Activated effector memory CD4-positive, alpha-beta T cell treated with anti-CD3 and anti-CD28 coated beads, Interleukin-2, amount 50 U/mL, for 16 hours (primary cell): Measurements from ENCODE around the gene INHBC.
A peak's percentile ranks its signal among the peaks of the same experiment; 100 is the strongest.

Experiments
- DNase-seq: peaks from one replicate; pipeline ENCODE4 v3.0.0-alpha.2; 2020

The INHBC gene

DNA sequence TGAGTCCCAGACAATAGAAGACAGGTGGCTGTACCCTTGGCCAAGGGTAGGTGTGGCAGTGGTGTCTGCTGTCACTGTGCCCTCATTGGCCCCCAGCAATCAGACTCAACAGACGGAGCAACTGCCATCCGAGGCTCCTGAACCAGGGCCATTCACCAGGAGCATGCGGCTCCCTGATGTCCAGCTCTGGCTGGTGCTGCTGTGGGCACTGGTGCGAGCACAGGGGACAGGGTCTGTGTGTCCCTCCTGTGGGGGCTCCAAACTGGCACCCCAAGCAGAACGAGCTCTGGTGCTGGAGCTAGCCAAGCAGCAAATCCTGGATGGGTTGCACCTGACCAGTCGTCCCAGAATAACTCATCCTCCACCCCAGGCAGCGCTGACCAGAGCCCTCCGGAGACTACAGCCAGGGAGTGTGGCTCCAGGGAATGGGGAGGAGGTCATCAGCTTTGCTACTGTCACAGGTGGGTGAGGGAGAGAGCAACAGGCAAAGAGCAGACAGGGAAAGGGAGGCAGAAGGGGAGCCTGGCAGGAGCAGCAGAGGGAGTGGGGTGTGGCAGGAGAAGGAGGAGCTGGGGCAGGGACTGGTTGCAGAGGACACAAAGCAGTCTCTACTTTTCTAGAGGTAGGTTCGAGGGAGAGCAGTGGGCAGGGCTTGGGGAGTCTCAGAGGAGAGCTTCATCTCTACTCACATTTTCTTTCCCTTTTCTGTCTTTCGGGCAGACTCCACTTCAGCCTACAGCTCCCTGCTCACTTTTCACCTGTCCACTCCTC lies 21.0 kb downstream of the INHBC start:
- DNase-seq: no peak

DNA sequence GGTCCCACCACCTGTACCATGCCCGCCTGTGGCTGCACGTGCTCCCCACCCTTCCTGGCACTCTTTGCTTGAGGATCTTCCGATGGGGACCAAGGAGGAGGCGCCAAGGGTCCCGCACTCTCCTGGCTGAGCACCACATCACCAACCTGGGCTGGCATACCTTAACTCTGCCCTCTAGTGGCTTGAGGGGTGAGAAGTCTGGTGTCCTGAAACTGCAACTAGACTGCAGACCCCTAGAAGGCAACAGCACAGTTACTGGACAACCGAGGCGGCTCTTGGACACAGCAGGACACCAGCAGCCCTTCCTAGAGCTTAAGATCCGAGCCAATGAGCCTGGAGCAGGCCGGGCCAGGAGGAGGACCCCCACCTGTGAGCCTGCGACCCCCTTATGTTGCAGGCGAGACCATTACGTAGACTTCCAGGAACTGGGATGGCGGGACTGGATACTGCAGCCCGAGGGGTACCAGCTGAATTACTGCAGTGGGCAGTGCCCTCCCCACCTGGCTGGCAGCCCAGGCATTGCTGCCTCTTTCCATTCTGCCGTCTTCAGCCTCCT lies 21.6 kb downstream of the INHBC start:
- peak; percentile 78 for DNase-seq

DNA sequence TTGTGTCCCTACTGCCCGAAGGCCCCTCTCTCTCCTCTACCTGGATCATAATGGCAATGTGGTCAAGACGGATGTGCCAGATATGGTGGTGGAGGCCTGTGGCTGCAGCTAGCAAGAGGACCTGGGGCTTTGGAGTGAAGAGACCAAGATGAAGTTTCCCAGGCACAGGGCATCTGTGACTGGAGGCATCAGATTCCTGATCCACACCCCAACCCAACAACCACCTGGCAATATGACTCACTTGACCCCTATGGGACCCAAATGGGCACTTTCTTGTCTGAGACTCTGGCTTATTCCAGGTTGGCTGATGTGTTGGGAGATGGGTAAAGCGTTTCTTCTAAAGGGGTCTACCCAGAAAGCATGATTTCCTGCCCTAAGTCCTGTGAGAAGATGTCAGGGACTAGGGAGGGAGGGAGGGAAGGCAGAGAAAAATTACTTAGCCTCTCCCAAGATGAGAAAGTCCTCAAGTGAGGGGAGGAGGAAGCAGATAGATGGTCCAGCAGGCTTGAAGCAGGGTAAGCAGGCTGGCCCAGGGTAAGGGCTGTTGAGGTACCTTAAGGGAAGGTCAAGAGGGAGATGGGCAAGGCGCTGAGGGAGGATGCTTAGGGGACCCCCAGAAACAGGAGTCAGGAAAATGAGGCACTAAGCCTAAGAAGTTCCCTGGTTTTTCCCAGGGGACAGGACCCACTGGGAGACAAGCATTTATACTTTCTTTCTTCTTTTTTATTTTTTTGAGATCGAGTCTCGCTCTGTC lies 22.3 kb downstream of the INHBC start:
- no peak for DNase-seq

DNA sequence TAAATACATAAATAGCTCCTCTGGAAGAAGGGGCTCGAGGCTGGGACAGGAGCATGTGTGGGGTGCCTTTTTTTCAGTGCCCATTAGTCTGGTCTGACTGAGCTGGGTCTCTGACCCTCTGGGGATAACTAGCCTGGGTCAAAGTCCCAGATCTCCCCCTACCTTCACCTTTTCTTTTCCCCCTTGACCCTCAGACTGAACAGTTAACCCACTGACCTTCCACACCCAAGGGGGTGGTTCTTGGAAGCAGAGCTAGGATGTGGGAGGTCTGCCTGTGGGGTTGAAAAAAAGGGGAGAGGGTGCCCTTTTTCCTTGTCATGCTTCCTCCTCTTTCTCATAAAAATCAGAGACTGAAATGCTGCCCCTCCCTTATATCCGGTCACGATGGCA lies 24.1 kb downstream of the INHBC start:
- DNase-seq: no peak

DNA sequence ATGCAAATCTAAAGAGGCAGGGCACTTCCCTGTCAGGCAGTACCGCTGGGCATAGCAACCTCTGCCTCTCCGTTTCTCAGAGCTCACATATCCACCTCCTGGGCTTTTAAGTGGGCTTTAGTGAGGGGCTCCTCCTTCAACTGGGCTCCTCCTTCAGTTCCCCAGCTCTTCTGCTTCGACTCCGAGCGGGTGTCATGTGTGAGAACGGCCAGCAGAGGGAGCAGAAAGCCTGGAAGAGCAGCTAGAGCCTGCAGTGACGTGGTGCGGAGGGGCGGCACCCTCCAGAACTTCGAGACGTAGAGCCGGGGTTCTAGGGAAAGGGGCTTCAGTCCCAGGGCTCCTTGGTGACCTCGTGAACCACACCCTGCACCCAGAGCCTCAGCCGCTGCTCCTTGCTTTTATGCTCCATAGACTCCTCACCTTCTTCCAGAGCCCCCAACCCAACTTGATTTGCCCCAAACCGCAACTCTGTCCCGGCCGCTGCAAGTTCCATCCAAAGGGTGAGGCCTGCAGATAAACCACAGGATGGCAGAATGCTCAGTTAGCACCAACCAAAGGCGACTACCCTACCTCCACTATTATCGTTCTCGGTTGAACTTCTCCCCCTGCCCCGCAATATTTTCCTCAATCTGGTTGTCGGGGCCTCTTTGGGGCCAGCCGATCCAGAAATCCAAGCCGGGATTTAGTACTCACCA lies 24.6 kb downstream of the INHBC start:
- peak; percentile 97 for DNase-seq

DNA sequence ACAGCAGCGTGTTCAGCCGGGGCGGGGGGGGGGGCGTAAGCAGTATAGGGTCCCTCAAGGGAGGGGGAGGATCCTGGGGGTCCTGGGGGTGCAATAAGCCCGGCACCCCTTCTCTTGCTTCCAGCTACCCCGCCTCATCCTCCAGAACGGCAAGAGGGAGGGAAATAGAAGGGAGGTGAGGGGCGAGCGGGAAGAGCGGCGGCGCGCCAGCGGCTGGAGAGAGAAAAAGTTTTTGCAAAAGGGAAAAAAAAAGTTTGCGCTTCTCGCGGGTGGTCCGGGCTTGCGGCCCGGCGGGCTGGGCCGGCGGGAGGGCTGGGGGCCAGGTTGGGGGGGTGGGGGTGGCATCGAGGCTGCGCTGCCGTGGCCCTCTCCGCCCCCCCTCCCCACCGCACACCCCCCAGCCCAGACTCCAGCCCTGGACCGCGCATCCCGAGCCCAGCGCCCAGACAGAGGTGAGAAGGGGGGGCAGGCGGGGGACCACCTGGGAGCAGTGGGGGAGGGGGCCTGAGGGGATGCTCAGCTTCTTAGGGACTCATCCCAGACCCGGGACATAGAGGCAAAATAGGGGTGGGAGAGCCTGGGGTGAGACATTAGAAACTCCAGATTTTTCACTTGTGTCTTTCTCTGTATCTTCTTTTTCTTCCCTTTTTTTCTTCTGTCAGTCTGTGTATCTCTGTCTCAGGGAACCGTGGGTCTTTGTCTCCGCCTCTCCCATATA lies 25.3 kb downstream of the INHBC start, which contains the start of gene GLI1:
Gene GLI1, plus strand, starts transcription at position 36 of the 718 bp plus-strand sequence. CDS start 3,907 bp downstream, outside the sequence.
- no peak for DNase-seq

DNA sequence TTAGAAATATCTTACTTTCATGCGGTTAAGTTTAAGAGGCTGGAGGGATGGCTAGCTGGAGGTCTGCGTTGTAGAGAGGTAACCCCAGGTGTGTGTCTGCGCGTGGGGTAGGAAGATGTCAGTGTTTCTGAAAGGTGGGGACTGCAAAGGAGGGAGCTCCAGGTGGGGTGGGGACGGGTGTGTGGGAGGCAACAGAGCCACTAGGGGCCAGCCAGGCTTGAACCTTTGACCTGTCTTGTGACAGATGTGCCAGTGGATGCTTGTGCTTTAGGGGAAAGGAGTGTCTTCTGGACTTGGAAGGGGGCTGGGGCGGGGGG lies 25.8 kb downstream of the INHBC start:
- no peak for DNase-seq

DNA sequence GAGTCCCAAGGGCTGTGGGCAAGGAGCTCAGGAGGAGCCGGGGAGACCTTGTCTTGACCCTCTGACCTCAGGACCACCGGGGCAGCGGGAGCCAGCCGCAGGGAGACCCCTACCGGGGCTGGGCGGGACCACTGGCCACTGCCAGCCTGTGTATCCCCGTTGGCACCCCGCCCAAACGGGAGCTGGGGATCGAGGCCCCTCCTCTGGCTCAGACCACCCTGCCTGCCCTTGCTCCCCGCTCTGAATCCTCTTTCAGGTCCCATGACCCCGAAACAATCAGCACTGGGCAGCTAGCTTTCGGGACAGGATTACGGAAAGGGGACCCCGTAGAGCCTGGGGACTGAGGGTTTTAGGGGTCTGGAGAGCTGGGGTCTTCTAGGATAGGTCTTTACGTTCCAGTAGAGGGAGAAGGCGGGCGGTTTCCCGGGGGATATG lies 26.3 kb downstream of the INHBC start:
- DNase-seq: no peak

DNA sequence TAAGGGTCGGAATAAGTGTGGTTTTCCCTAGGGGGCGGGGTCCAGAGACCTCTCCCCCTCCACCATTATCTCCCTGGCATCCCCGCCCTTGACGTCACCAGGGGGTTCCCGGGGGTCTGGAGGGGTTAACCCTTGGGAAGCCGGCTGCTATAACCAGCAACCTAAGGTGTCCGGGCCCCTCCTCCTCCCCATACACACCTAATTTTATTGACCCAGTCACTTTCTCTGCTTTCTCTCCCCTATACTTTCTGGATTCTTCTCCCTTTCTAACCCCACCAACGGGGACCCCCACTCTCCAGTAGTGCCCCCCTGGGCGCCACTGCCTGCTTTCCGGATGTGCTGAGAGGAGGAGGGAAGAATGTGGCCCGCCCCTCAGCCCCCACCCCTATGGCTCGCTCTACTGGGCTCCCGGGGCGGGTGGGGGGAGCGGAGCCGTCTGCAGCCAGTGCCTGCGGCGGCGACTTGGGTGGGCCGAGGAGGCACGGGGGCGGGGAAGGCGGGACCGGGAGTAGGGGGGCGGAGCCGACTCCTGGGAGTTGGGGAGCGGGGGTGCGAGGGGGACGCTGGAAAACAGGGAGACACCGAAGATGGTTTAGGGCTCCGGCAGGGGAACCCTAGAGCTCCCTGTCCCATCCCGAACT lies 26.8 kb downstream of the INHBC start:
- DNase-seq: peak; percentile 76

DNA sequence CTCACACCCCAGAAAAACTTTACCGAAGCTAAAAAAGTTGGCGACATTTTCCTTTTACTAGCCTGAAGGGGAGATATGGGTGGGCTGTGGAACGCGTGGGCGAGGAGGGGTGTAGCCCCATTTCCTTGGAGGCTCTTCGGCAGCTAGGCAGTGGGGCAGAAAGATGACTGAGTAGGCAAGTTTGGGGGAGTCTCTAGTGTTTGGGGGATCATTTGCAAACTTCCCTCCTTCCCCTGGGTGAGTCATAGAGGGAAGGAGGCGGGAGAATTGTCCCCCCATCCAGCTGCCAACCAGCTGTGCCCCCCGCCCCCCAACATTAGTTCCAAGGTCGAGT lies 27.3 kb downstream of the INHBC start:
- DNase-seq: no peak

DNA sequence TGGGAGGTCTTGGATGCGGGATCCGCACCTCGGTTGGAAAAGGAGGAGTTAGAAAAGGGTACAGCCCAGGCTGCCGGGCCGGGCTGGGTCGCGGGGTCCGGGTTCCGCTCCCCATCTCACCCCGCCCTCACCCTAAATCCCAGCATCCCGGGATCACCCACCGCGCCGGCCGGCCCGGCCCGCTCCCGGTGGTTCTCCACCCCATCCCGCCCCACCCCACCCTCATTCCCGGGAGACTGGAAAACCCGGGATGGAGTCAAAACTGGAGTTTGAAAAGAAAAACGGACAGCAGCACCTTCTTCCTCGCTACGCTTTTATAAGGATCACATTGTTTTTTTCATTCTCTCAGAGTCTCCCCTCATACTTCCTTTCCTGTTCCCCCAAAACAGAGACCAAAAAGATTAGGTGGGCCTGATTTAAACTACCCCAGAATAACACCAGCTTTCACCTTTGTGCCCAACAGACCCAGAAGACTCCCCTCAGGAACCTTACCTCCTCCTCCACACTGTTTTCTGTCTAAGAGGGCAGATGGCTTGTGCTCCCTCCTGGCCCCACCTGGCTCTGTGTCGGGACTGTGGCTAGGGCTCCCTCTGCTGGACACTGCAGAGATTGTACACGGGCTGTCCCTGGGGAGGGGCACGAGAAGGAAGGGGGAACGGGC lies 27.8 kb downstream of the INHBC start:
- peak; percentile 95 for DNase-seq

DNA sequence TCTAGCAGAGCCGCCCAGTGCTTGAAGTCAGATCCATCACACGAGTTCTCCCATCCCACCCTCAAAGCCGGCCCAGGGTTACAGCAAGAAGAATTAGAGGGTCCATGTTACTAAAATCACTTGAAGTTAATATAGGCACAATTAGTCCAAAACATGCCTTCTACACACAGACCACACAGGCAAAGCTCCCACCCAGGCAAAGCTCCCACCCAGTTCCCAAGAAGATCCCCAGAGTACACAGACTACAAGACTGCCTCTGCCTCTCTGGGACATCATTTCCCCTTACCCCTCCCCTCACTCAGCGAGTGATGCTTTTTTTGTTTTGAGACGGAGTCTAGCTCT lies 28.3 kb downstream of the INHBC start:
- no peak for DNase-seq

DNA sequence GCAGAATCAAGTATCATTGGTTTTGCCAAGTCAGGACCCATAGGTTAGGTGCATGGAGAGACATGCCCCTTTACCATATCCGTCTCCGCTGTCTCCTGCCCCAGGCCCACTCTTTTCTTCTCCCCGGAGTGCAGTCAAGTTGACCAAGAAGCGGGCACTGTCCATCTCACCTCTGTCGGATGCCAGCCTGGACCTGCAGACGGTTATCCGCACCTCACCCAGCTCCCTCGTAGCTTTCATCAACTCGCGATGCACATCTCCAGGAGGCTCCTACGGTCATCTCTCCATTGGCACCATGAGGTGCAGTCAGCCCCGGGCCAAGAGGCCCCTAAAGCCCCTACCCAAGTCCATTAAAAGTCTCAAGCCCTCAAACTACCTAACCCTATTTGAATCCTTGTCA lies 30.0 kb downstream of the INHBC start:
- DNase-seq: no peak

DNA sequence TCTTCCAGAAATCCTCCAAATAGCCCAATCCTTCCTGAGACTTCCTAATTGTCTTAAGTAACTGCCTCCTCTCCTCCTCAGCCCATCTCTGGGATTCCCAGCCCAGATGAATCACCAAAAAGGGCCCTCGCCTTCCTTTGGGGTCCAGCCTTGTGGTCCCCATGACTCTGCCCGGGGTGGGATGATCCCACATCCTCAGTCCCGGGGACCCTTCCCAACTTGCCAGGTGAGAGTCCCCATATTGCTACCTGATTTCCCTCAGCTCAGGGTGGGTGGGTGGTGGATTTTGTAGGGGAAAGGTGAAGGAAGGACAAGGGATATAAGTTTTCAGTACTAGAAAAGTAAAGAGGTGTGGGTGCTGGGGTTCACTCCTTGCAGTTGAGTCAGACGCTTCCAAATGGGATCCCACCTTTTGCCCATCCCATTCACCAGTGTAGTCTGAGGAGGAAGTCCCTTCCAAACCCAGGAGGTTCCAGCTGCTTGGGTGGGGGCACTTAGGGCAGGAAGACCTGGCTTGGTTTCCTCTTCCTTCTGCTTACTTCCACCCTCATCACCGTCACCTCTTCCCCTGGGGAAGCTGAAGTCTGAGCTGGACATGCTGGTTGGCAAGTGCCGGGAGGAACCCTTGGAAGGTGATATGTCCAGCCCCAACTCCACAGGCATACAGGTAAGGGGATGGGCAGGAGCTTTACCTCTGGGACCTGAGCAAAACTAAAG lies 30.6 kb downstream of the INHBC start:
- DNase-seq: no peak

DNA sequence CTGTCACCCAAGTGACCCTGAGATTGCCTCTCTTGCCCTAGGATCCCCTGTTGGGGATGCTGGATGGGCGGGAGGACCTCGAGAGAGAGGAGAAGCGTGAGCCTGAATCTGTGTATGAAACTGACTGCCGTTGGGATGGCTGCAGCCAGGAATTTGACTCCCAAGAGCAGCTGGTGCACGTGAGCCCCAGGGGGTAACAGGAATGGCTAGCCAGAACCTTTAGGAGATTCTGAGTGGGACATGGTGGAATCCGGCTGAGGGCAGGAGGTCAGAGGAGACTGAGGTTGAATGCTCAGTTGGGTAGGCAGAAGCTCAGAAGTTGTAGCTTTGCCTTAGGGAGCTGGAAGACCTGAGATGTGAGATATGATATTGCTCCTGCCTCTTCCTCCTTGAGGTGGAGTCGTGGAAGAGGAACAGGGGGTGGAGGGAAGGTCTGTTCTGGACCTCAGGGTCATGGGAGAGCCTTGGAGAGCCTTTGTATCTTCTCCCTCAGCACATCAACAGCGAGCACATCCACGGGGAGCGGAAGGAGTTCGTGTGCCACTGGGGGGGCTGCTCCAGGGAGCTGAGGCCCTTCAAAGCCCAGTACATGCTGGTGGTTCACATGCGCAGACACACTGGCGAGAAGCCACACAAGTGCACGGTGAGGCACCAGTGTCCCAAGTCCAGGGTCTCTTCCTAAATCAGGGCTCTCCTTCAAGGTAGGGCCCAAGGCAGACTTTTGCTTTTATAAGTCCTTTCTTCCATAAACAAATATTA lies 31.3 kb downstream of the INHBC start:
- DNase-seq: no peak

DNA sequence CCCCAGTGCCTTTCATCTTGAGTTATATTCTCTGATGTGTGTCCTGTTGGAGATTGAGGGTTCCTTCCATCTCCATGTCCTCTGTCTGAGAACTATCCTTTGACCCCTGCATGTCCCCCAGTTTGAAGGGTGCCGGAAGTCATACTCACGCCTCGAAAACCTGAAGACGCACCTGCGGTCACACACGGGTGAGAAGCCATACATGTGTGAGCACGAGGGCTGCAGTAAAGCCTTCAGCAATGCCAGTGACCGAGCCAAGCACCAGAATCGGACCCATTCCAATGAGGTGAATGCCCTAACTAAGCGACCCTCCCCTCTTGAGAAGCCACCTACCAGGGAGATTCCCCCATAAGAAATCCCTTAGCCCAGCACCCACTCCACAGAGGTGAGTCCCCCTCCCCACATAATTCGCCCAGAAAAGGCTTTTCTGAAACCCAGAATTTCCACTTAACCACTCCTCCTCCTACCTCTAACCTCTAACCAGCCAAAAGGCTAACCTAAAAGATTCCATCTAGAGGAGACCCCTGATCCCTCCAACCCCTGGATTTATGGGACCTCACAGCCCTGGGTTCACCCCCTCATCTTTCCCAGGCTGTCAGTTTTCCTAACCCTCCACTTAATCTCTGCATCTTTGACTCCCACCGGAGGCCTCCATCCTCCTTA lies 32.8 kb downstream of the INHBC start:
- no peak for DNase-seq

DNA sequence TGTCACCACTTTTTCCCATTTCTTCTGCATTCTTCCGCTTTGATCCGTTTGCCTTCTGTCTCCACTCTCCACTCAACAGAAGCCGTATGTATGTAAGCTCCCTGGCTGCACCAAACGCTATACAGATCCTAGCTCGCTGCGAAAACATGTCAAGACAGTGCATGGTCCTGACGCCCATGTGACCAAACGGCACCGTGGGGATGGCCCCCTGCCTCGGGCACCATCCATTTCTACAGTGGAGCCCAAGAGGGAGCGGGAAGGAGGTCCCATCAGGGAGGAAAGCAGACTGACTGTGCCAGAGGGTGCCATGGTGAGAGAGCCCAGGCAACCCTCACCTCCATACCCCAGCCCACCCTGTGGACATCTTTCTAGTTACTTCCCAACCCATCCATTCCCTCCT lies 33.3 kb downstream of the INHBC start:
- DNase-seq: no peak

DNA sequence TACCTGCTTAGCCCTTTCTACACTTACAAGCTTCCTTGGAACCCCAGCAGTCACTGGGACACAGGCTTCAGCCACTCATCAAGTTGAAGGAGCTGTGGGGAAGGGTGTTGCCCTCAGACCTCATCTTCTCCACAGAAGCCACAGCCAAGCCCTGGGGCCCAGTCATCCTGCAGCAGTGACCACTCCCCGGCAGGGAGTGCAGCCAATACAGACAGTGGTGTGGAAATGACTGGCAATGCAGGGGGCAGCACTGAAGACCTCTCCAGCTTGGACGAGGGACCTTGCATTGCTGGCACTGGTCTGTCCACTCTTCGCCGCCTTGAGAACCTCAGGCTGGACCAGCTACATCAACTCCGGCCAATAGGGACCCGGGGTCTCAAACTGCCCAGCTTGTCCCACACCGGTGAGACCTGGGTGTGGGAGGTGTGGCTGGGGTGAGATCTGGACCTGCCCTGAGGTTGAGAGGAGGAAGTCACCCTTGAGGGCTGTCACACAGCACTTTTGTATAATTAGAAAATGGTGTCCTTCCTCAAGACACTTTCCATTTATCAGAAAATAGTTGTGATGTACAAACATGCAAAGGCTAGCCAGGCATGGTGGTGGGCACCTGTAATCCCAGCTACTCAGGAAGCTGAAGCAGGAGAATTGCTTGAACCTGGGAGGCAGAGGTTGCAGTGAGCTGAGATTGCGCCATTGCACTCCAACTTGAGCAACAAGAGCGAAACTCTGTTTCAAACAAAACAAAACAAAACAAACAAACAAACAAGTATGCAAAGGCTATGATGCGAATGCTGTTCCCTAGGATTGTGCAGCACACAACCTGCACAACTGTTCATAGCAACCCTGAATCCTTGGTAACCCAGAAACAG lies 34.9 kb downstream of the INHBC start:
- DNase-seq: no peak
